HG03095 (cell line): Measurements from ENCODE around the gene AMMECR1.

Experiments used
- ATAC-seq: cut with Tn5 transposase; IDR thresholded peaks from one replicate; pipeline ENCODE4 v1.9.1; 2021; ENCODE audit warnings: moderate library complexity; ENCODE audit not compliant: unreplicated experiment

The AMMECR1 gene

DNA sequence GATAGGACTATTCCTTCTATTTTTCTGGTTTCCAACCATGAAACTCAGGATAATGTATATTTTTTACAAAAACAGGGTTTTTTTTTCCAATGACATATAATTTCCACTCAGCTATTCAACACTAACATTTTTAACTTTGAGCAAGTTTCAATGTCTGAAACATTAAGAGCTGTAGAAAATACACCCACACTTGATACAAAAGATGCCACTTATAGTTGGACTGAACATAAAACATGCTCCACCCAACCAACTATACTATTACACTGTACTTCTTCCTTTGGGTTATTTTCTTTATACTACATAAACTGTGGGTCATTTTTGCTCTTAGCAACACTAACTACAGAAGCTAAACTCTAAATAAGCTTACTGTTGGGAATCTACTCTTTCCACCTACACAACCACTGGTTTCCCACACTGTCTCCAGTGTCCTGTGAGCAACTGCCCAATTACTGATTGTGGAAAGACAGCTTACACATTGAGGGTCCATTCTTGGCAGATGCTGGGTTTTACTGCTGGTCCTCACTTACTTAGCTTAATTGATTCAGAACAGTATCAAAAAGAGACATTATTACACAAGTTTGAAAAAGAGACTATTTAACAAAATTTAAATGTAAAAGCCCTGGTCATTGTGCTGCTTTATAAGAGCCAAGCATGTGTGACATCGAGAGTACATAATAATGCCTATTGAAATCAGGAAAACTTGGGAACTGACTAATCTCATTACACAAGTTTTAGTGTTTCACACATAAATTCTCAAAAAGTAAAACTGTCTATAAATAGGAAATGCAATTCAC is 6.3 kb downstream of the AMMECR1 start:
- no peak for ATAC-seq

GRCh38 chrX:110310896-110311295 is 7.0 kb downstream of the AMMECR1 start:
- peak; percentile 82 for ATAC-seq

DNA sequence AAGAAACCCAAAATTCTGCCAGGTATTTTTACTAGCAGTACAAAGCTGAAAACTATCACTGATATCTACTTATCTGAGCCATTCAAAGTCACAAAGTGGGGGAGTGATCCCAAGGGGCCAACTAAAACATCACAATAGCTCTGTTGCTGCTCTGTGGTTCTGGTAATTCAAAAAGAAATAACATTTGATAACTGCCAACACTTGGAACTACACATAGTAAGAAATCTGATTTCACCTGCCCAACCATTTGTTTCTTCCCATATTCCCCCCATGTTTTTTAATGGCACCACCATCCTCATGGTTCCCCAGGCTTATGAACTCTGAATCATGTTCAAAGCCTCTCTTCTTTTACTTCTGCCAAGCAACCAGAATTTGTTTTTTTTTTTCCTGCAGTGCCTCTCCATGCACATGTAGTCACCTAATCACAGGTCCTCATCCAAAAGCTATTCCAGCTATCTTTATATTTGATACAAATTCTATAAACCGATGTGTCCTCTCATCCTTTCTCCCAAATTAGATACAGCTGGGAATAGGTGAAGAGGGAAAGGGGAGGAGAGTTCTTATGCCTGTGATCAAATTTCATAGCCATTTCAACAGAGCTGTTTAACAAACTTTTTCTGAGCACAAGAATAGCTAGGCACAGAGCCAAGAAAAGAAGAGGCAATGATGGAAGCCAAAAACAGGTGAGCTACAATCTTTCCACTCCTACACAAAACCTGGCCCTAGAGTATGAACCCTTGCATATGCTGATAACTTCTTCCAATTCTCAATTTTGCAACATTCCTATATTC is 7.7 kb downstream of the AMMECR1 start:
- ATAC-seq, result no peak

GRCh38 chrX:110308220-110308619 is 9.7 kb downstream of the AMMECR1 start:
- ATAC-seq, result no peak

- no peak for ATAC-seq
These were observed 13.0 kb downstream of the AMMECR1 start for GRCh38 chrX:110304884-110305283.

- ATAC-seq, result no peak
These were observed 13.5 kb downstream of the AMMECR1 start for GRCh38 chrX:110304371-110304770.

- ATAC-seq, result no peak
These were observed 14.9 kb downstream of the AMMECR1 start for GRCh38 chrX:110302975-110303374.

GRCh38 chrX:110301194-110301593 is 16.7 kb downstream of the AMMECR1 start:
- no peak for ATAC-seq

GRCh38 chrX:110294087-110294486 is 23.8 kb downstream of the AMMECR1 start:
- ATAC-seq, result no peak

DNA sequence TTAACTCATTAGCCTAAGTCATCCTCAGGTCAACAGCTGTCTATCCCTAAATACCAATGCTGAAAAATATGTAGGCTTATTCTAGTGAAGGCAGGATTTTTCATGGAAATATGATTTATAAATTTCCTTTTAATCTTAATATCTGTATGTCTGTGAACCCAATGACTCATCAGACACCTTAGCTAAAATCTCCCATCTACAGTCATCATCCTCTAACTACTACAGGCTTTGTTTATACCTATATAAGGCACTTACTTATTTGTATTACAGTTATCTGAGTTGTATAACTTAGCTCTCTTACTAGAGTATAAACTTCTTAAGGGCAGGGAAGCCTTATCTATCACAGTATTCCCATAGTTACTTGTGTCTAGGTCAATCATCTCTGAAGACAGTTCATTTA is 24.2 kb downstream of the AMMECR1 start:
- no peak for ATAC-seq

GRCh38 chrX:110287605-110288004 is 30.3 kb downstream of the AMMECR1 start:
- no peak for ATAC-seq

DNA sequence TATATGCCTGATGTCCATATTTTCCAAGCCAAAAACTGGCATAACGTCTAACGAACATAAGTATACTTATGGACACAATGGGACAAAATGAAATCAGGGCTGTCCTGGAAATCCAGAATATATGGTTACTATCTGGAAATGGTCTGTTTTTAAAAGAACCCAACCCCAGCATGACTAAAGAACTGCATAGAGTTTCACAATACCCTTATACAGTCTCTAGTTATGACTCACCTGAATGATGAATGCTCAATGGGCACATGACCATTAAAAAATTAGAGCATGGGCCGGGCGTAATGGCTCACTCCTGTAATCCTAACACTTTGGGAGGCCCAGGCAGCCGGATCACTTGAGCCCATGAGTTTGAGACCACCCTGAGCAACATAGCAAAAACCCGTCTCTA is 31.8 kb downstream of the AMMECR1 start:
- no peak for ATAC-seq

DNA sequence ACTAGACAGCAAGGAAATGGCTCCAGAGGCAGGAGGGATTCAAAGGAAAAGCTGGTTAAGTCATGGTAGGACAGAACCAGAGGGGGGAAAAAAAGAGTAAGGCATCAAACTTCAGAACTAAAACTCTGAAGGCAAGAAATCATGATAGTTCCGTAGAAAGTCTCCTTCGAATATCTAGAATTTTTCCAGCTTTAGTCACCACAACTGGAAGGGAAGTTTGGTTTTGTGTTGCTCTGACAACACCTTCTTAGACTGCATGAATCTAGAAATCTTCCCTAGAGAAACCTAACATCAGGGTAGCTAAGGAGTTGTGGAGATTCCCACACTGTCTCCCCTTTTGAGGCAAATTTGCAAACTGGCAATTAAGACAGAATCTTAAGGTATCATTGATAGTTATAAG is 33.7 kb downstream of the AMMECR1 start:
- no peak for ATAC-seq

DNA sequence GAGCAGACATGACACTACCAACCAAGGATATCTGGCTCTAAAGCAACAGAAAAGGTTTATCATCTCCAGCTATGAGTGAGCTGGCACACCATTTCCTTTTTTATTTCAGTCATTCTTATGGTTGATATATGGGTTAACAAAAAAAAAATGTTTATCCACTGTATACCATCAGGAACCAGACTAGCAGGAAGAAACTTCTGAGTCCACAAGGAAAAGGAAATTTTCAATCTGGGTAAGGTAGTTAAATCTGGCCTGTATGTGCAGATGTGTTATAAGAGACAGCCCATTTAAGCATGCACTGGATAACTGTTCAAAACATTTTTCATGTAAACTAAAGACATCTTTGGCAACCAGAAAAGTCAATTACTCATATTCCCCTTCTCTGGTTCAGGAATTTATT is 35.0 kb downstream of the AMMECR1 start:
- ATAC-seq, result no peak

DNA sequence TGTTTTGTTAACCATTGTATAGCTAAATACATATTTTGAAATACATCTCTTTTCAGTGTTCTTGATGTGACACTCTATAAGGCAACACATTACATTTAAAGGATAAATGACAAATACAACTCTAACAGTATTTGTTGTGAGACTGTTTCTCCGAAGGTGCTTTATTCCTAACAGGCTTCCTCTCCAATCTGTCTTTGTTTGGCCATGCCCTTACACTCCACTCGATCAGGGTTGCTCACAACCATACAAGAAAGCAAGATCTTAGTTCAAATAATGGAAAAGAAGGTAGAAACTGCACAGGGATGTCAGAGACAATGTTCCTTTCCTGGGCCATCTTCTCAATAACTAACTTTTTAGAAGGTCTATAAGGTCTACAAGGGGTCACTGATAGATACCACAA is 36.5 kb downstream of the AMMECR1 start:
- ATAC-seq, result no peak

- ATAC-seq, result no peak
These were observed 36.9 kb downstream of the AMMECR1 start for GRCh38 chrX:110280954-110281353.

DNA sequence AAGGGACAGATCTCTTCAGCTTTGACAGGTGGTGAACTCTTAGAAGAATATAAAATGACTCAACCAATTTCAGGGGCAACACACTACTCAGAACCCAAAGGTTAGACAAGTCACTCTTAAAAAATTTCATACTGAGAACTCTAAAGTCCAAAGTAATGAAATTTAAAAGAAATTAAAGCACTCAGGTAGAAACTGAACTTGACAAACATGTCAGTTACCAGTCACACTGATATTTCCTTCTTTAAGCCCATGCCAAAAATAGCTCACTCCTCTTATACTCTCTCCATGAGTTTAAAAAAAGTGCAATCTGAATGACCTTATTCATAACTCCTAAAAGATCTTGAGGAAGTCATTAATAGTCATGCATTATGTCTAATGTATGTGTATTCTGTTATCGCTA is 40.3 kb downstream of the AMMECR1 start:
- no peak for ATAC-seq

- peak; percentile 92 for ATAC-seq
These were observed 41.1 kb downstream of the AMMECR1 start for GRCh38 chrX:110276778-110277177.

DNA sequence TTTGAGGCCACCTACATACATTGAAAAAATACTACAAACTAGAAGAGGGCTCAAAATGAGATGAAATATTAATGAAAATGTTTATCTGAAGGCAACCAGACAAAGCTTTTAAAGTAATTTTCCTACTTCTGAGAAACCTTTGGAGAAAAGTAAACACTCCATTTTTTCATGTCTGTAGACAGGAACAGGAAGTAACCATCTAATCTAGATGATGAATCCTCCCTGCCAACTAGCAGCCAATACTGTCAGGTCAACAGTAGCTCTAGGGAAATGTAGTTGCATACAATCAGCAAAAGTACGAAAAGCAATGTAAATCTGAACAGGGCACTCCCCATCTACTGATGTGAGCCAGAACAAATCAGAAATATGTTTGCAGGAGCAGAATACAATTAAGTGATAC is 49.0 kb downstream of the AMMECR1 start:
- no peak for ATAC-seq

DNA sequence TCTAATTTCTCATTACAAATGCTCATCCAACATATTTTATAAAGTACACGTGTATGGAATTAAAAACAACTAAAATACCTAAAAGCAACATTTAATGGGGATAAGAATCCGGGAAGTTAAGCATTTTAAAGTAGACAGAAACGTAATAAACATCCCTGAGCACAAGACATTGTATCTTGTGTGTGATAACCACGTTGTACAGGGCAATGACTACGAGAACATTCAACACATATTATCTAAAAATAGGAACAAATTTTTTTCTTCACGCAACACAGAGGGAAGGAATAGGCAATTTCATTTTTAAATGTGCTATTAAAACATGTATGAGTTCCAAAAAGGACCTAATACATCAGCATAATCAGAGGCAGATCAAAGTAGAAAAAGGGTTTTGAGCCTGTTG is 49.5 kb downstream of the AMMECR1 start:
- ATAC-seq, result no peak

DNA sequence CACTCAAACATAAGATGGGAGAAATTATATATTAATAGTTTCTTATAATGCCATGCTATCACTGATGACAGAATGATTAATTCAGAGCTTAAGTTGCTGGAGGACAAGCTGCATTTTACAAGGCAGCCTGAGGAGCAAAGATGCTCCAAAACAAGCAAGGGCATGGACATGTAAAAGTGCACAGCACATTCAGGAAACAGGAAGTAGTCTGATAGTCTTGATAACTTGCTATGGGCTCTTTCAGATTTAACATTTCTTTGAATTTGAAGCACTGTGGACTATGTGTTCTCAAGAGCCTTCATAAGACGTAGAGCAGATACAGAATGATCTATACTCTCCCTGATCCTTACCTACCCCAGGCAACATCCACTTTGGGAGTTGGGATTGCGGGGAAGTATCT is 50.0 kb downstream of the AMMECR1 start:
- ATAC-seq, result no peak

DNA sequence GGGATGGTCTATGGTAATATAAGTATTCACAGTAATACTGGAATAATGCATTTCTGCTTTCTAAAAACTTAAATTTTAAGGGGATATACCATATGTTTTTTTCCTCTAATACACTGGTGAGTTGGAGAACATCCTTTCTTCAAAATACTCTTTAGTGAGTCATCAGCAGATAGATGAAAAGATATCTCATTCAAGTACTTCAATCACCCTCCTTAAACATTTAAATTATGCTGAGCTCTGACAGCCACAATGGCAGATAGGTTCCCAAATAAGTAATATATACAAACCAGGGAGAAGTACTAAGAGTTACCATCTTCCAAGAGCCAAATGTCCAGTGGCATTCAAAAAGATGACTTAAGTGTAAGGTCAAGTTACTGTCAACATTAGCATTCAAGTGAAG is 52.2 kb downstream of the AMMECR1 start:
- ATAC-seq, result no peak
